Cardiac fibroblast (primary cell): ENCODE results near the gene EDIL3.
A peak's percentile ranks its signal among the peaks of the same experiment; 100 is the strongest.
"Not testable (repeated sequence)": the region's sequence is repeated elsewhere in the genome, so short reads cannot be mapped to it uniquely, and the experiment has no call there.

Source experiments
- DNase-seq, 2 donors: peaks; one replicate each; pipeline versions ENCODE4 v3.0.0 to v3.0.0-alpha.2; 2010; ENCODE audit warnings: low read depth in 2 of 2
- H3K4me3 ChIP-seq, 2 donors: replicated peaks in 1 of 2; 1 replicate in 1 of 2; 2 replicates in 1 of 2; pipeline ENCODE4 v1.5.1; 2011; ENCODE audit warnings: low read depth in 2 of 2, low read length in 2 of 2, mild to moderate bottlenecking in 2 of 2, moderate library complexity in 1 of 2
- TF ChIP-seq, protein P1 (sequence below): IDR thresholded peaks from one replicate; pipeline ENCODE4 v1.5.1; 2011; ENCODE audit warnings: low read depth, mild to moderate bottlenecking, low read length, inconsistent platforms

EDIL3 gene

GRCh38 chr5:84162695-84163094 is 222.0 kb downstream of the EDIL3 start:
- DNase-seq, result no peak
- no peak overlapping the region for H3K4me3 ChIP-seq
- TF ChIP-seq, protein P1, sequence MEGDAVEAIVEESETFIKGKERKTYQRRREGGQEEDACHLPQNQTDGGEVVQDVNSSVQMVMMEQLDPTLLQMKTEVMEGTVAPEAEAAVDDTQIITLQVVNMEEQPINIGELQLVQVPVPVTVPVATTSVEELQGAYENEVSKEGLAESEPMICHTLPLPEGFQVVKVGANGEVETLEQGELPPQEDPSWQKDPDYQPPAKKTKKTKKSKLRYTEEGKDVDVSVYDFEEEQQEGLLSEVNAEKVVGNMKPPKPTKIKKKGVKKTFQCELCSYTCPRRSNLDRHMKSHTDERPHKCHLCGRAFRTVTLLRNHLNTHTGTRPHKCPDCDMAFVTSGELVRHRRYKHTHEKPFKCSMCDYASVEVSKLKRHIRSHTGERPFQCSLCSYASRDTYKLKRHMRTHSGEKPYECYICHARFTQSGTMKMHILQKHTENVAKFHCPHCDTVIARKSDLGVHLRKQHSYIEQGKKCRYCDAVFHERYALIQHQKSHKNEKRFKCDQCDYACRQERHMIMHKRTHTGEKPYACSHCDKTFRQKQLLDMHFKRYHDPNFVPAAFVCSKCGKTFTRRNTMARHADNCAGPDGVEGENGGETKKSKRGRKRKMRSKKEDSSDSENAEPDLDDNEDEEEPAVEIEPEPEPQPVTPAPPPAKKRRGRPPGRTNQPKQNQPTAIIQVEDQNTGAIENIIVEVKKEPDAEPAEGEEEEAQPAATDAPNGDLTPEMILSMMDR, result no peak

GRCh38 chr5:84160650-84161049 is 224.0 kb downstream of the EDIL3 start:
- DNase-seq, result not testable (repeated sequence)

DNA sequence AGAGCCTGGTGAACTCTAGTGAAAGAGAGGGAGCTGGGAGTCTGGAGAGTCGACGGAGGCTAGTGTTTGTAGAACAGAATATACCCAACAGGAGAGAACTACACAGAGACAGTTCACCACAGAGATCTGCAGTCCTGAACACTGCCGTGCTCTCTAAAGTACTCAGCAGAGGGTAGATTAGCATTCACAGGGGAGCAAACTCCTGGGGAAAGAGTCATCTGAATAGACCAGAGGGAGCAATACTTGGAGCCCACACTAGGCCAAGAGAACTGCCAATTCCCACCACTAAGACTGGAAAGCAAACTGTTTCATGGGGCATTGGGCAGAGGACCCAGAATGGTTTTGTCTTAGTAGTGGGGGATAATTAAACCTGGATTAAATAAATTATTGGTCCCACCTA is 235.6 kb downstream of the EDIL3 start:
- no peak for DNase-seq
- H3K4me3 ChIP-seq, result no peak overlapping the region
- TF ChIP-seq, protein P1, result no peak

More at GRCh38 chr5:84160650-84161049, 224.0 kb downstream of the EDIL3 start:
- not testable (repeated sequence) for H3K4me3 ChIP-seq

GRCh38 chr5:84148651-84149050 is 236.0 kb downstream of the EDIL3 start:
- no peak overlapping the region for H3K4me3 ChIP-seq
- TF ChIP-seq, protein P1, result no peak
- no peak for DNase-seq

- DNase-seq, result no peak
- TF ChIP-seq, protein P1, result no peak
- no peak overlapping the region for H3K4me3 ChIP-seq
Observed at GRCh38 chr5:84137541-84137940, 247.1 kb downstream of the EDIL3 start.

- DNase-seq, result peak in 1 of 2 donors; percentile 24
- H3K4me3 ChIP-seq, result no peak overlapping the region
- TF ChIP-seq, protein P1, result no peak
Observed at GRCh38 chr5:84131372-84131771, 253.3 kb downstream of the EDIL3 start.

DNA sequence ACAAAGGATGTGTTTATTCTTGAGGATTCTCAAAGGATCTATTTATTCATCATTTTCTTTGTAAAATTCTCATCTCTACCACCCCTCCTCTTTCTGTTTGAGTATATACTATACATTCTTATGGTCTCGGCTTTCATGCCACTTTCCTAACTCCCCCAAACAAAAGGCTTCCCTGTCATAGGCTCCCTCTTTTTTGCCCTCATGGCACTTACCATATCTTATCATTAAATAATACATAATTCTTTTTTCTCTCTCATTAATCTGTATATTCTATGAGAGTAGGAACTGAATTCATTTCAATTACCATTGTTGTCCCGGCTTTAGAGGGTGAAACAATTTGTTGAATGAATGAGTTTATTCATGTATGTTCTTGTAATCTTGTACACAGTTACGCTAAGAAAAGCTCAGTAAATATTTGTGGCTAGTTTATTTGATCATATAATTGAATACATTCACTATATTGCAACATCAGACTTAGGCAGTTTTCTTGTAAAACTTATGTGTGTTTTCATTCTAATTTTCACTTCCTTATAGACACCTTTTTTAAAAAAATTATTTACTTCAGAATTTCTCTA is 254.6 kb downstream of the EDIL3 start:
- H3K4me3 ChIP-seq, result no peak overlapping the region
- no peak for DNase-seq
- TF ChIP-seq, protein P1, result no peak
